Measurements from ENCODE around the gene ABCA10. TPM values are rescaled to one million over a fixed set of nuclear protein-coding genes. Genes with fewer than 3 reads are reported as not detected.

ABCA10 gene
- total and polyA plus RNA-seq, 2 experiments from 2014 or later = not detected

- no peak for ATAC-seq
Measured at GRCh38 chr17:69268543-69269014, 40.0 kb upstream of the ABCA10 start.

More at GRCh38 chr17:69268543-69269014, 40.0 kb upstream of the ABCA10 start:
- Histone ChIP-seq H3K4me3 (no peak overlapping the region), H3K9me2 (ENCODE audit: insufficient read depth) (no peaks in the 10 kb centered on the region), H3K36me3 (ENCODE audit: insufficient read depth) (no peaks in the 10 kb centered on the region), H3K4me1 (ENCODE audit: insufficient read depth) (no peaks in the 10 kb centered on the region), H4K20me1 (replicated peaks; ENCODE audit: insufficient read depth) (no peaks in the 10 kb centered on the region), H3F3A (replicated peaks; ENCODE audit: low read depth) (no peaks in the 10 kb centered on the region), H3K4me2 (no peak overlapping the region), H3K27me3 (ENCODE audit: insufficient read depth) (no peaks in the 10 kb centered on the region), H3K79me2 (replicated peaks; ENCODE audit: insufficient read depth) (no peaks in the 10 kb centered on the region), H2AFZ (no peak overlapping the region), H3K27ac (ENCODE audit: low read depth) (no peak overlapping the region)
- H3K9me3 Mint-ChIP-seq = no peaks in the 10 kb centered on the region
- H3K27ac Mint-ChIP-seq = no peak overlapping the region
- DNase-seq (ENCODE audit: low spot score) = no peak
- no peak for TF ChIP-seq ETS1 (IDR thresholded peaks at IDR 0.05)
- TF ChIP-seq REST (IDR thresholded peaks at IDR 0.05; ENCODE audit: unreplicated experiment) = no peak
- no peak for TF ChIP-seq EZH2 (IDR thresholded peaks at IDR 0.05; ENCODE audit: low read depth, unreplicated experiment)
- TF ChIP-seq CTCF (conservative IDR thresholded peaks at IDR 0.05; ENCODE audit: low read depth in 2 of 2) = no peak
- TF ChIP-seq JUNB (IDR thresholded peaks at IDR 0.05; ENCODE audit: unreplicated experiment) = no peak
- TF ChIP-seq ZNF331 (CRISPR knock-in tag; IDR thresholded peaks at IDR 0.05; ENCODE audit: low read depth) = no peak
- no peak for TF ChIP-seq POLR2AphosphoS5 (IDR thresholded peaks at IDR 0.05; ENCODE audit: low read depth)
- TF ChIP-seq ZNF114 (CRISPR knock-in tag; IDR thresholded peaks at IDR 0.05) = no peak
- no peak for TF ChIP-seq EZH2phosphoT487 (IDR thresholded peaks at IDR 0.05; ENCODE audit: unreplicated experiment)
- no peak for TF ChIP-seq ZNF462 (CRISPR knock-in tag; IDR thresholded peaks at IDR 0.05)
- no peak for TF ChIP-seq STAT1 (IDR thresholded peaks at IDR 0.05; ENCODE audit: unreplicated experiment)
- TF ChIP-seq CREB1 (CRISPR knock-in tag; IDR thresholded peaks at IDR 0.05; ENCODE audit: low read depth) = no peak
- TF ChIP-seq NANOG (IDR thresholded peaks at IDR 0.05; ENCODE audit: borderline replicate concordance) = no peak
- no peaks in the 10 kb centered on the region for H3K36me3 Mint-ChIP-seq (ENCODE audit: low read depth)
- H3K27me3 Mint-ChIP-seq (ENCODE audit: insufficient read depth, low read depth, poor library complexity) = no peaks in the 10 kb centered on the region
- H3K4me3 Mint-ChIP-seq = no peak overlapping the region
- no peaks in the 10 kb centered on the region for H3K4me1 Mint-ChIP-seq
